HG03342 (cell line): ENCODE measurements around the gene CNGA1.
A peak's percentile ranks its signal among the peaks of the same experiment; 100 is the strongest.

Experiments
- ATAC-seq: cut with Tn5 transposase; IDR thresholded peaks from one replicate; pipeline ENCODE4 v1.9.1; 2021; ENCODE audit warnings: mild to moderate bottlenecking, moderate library complexity; ENCODE audit not compliant: unreplicated experiment

Gene CNGA1

DNA sequence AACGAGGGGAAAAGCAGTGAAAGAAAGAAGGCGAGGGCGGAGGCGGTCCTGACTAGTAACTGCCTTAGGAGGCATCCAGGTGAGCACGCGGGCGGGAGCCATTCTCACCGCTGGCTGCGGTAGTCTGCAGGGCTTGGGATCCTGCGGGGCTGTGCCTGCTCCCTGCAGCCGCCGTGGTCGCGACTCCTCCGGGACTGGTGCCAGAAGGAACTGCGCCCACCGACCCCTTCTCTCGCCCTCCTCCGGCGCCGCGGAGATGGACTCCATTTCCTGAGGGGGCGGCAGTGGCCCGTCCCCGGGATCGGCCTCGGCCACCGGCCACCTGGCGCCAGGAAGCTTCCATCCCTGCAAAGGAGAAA, 102.6 kb downstream of the CNGA1 start:
- ATAC-seq, result peak; percentile 16

DNA sequence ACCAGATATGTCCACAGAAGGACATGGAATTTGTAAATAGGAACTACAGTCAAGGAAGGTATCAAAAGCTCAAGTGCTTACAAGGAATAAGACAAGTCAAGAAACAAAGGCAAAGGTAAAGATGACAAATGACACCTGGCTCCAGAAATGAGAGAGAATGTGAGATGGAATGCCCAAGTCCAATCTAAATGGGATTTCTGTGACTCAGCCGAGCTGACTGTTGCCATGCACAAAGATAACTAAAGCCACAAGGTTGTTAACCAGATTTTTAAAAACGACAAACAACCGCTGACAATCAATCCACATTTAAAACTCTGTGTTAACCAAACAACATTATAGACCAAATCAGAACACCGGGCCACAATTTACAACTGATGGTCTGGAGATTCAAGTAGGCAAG, 103.2 kb downstream of the CNGA1 start:
- no peak for ATAC-seq

DNA sequence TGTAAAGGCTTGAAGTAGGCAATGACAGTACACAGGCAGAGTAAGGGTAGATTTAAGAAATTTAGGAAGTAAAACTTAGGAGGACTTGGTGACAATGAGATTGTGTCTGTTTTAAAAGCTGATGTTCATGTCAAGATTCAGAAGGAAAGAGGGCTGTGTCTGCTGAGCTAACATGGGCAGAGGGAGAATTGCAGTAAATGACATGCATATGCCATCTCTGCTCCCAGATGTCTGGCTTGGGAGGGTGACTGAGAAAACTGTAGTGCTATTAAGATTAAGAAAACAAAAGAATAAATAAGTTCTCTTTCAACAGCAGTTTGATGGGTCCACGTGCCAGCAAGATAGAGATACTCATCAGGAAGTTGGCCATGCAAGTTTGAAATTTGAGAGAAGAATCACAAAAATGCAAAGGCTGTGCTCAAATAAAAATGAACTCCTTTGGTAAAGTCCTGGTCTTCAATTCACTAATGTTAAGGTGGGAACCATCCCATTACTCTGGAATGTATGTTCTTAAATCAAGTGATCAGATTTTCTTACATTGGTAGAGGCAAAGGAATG, 109.3 kb downstream of the CNGA1 start:
- no peak for ATAC-seq

DNA sequence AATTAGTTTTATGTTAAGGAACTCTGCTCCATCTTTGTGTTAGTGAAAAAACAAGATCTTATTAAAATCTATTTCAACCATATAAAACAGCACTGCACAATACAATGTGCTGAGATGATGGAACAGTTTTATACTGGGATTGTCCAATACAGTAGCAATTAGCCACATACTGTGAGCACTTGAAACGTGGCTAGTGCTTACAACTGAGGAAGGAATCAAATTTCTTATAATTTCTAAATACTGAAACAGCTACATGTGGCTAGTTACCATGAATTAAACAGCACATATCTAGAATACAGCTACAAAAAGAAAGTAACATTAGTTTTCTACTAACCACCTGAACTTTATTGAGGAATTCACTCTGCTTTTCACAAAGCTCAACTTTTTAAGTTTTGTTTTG, 116.8 kb downstream of the CNGA1 start:
- no peak for ATAC-seq

GRCh38 chr4:47891928-47892327, 124.6 kb downstream of the CNGA1 start:
- ATAC-seq, result no peak
